Sigmoid colon (tissue), 7 donors: ENCODE data around the gene DAPK1. TPM values are rescaled to one million over a fixed set of nuclear protein-coding genes. Genes with fewer than 3 reads are reported as not detected.
A peak's percentile ranks its signal among the peaks of the same experiment; 100 is the strongest.

Experiments
- DNase-seq: peaks from one replicate; pipeline ENCODE4 v3.0.0-alpha.2; 2019
- H3K27ac ChIP-seq, 4 donors: fragments of 200-600 bp; sonication (generic); one replicate each; pipeline ENCODE4 v1.5.1; 2016 to 2019; ENCODE audit warnings: mild to moderate bottlenecking in 1 of 4
- H3K27me3 ChIP-seq, 3 donors: fragments of 200-600 bp; sonication (generic); one replicate each; pipeline ENCODE4 v1.5.1; 2019; ENCODE audit warnings: mild to moderate bottlenecking in 1 of 3
- H3K36me3 ChIP-seq, 4 donors: fragments of 200-600 bp; sonication (generic); one replicate each; pipeline ENCODE4 v1.5.1; 2016 to 2019
- H3K4me1 ChIP-seq, 4 donors: fragments of 200-600 bp; sonication (generic); one replicate each; pipeline ENCODE4 v1.5.1; 2017 to 2019
- H3K4me3 ChIP-seq, 4 donors: fragments of 200-600 bp; sonication (generic); one replicate each; pipeline ENCODE4 v1.5.1; 2017 to 2019; ENCODE audit warnings: mild to moderate bottlenecking in 2 of 4, moderate library complexity in 1 of 4
- H3K9me3 ChIP-seq, 4 donors: fragments of 200-600 bp in 3 of 4; sonication (generic) in 3 of 4; one replicate each; pipeline versions ENCODE4 v1.5.1 to v1.6.1; 2013 to 2019
- CTCF ChIP-seq, 4 experiments: fragments of 450-650 bp in 3 of 4; fragments of 200-600 bp in 1 of 4; IDR thresholded peaks; one replicate each; pipeline ENCODE4 v1.5.1; 2016 to 2019; ENCODE audit warnings: antibody characterized with exemption in 4 of 4, mild to moderate bottlenecking in 3 of 4, moderate library complexity in 2 of 4
- EP300 ChIP-seq, 4 donors: sonication (generic); formaldehyde crosslinking; IDR thresholded peaks; one replicate each; pipeline ENCODE4 v1.6.1; 2017; ENCODE audit warnings: antibody characterized with exemption in 4 of 4
- POLR2A ChIP-seq, 2 donors: fragments of 450-650 bp; IDR thresholded peaks; one replicate each; pipeline ENCODE4 v1.6.1; 2016; ENCODE audit warnings: antibody characterized with exemption in 2 of 2, mild to moderate bottlenecking in 2 of 2, moderate library complexity in 2 of 2
- POLR2AphosphoS5 ChIP-seq, 4 donors: sonication (generic); formaldehyde crosslinking; IDR thresholded peaks; one replicate each; pipeline ENCODE4 v1.6.1; 2017; ENCODE audit warnings: antibody characterized with exemption in 4 of 4
- WGBS, 2 donors: extraction: QIAGEN DNeasy Blood & Tissue Kit; methylation state at CpG; one replicate each; pipeline ENCODE4 v1.1.7; 2013; 5-methylcytosine and 5-hydroxymethylcytosine counted together
- intact Hi-C: fragments of 100-400 bp; cut with DNase I; formaldehyde crosslinking; loops from one replicate; pipeline ENCODE4 v1.15.1; 2023
- polyA plus RNA-seq, 3 donors: library from polyadenylated mRNA; stranded (reverse); fragments of 200-250 nt; gene quantifications; one replicate each; pipeline ENCODE4 v1.2.3, GENCODE V29; 2013
- total RNA-seq, 4 donors: library from RNA; depleted of rRNA; stranded (reverse); fragments of >200 nt; gene quantifications; one replicate each; pipeline ENCODE4 v1.1.0, GENCODE V29; 2016
- donor health status: healthy with polysubstance abuse.
- donor health status: Bipolar disorder and iron deficiency.
- donor health status: healthy.

Gene DAPK1
- total and polyA plus RNA-seq, 7 donors, result 4.8 to 92.5 (median 78.1) TPM

DNA sequence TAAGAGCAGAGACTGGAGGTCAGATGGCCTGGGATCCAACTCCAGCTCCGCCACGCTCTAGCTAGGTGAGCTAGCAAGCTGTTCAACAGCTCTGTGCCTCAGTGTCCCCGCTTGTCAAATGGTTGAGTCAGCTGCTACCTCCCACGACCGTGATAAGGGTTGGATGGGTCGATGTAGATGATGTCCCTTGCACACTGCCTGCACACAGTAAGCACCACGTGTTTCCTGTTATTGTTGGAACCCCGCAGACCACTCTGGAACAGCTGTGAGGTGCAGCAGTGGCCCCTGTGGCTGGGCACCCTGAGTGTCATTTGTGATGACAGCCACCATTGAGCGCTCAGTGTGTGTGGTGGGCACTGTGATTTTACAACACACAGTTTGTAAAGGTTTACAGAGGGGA lies 174.3 kb downstream of the DAPK1 start:
- intact Hi-C loops, result loop anchor here (10.0 kb wide), 1 partner anchor 903 kb away; no protein-coding TSS in a partner anchor
- Histone ChIP-seq H3K36me3 (peaks cover 5 to 57% (median 20%) of the 10 kb centered on the region in 4 donors), H3K9me3 (peaks cover 0 to 5% (median 0%) of the 10 kb centered on the region in 4 donors), H3K27ac (no peak overlapping the region), H3K27me3 (no peaks in the 10 kb centered on the region), H3K4me3 (no peak overlapping the region), H3K4me1 (peaks cover 0 to 8% (median 7%) of the 10 kb centered on the region in 4 donors)
- no peak for TF ChIP-seq CTCF (IDR thresholded peaks at IDR 0.05)
- no peak for TF ChIP-seq EP300 (IDR thresholded peaks at IDR 0.05)
- no peak for TF ChIP-seq POLR2AphosphoS5 (IDR thresholded peaks at IDR 0.05)
- TF ChIP-seq POLR2A (IDR thresholded peaks at IDR 0.05), result no peak
- DNase-seq, result no peak
- WGBS, 2 donors, result 89 to 92% methylated on average over 9 of the region's 9 CpGs

GRCh38 chr9:87672586-87672985 lies 174.9 kb downstream of the DAPK1 start:
- TF ChIP-seq EP300 (IDR thresholded peaks at IDR 0.05), result no peak
- no peak for TF ChIP-seq CTCF (IDR thresholded peaks at IDR 0.05)
- TF ChIP-seq POLR2AphosphoS5 (IDR thresholded peaks at IDR 0.05), result no peak
- WGBS, 2 donors, result 85 to 91% methylated on average over 8 of the region's 8 CpGs
- H3K4me1 ChIP-seq, result peaks cover 0 to 14% (median 13%) of the 10 kb centered on the region in 4 donors
- peaks cover 5 to 51% (median 20%) of the 10 kb centered on the region in 4 donors for H3K36me3 ChIP-seq
- H3K27me3 ChIP-seq, result no peaks in the 10 kb centered on the region
- no peak overlapping the region for H3K27ac ChIP-seq
- DNase-seq, result no peak
- intact Hi-C loops, result loop anchor here (10.0 kb wide), 1 partner anchor 902 kb away; no protein-coding TSS in a partner anchor
- H3K4me3 ChIP-seq, result no peak overlapping the region
- H3K9me3 ChIP-seq, result no peaks in the 10 kb centered on the region

GRCh38 chr9:87673446-87674120 lies 175.9 kb downstream of the DAPK1 start:
- H3K27me3 ChIP-seq, result no peaks in the 10 kb centered on the region
- H3K4me1 ChIP-seq, result peaks cover 0 to 23% (median 14%) of the 10 kb centered on the region in 4 donors
- DNase-seq, result no peak
- H3K36me3 ChIP-seq, result peaks cover 5 to 42% (median 17%) of the 10 kb centered on the region in 4 donors
- WGBS, 2 donors, result 94 to 95% methylated on average over 9 of the region's 9 CpGs
- H3K4me3 ChIP-seq, result no peak overlapping the region
- TF ChIP-seq CTCF (IDR thresholded peaks at IDR 0.05) (no peak), POLR2AphosphoS5 (IDR thresholded peaks at IDR 0.05) (no peak), POLR2A (IDR thresholded peaks at IDR 0.05) (no peak)
- no peak overlapping the region for H3K27ac ChIP-seq
- intact Hi-C loops, result loop anchor here (10.0 kb wide), 1 partner anchor 901 kb away; no protein-coding TSS in a partner anchor
- H3K9me3 ChIP-seq, result no peaks in the 10 kb centered on the region

GRCh38 chr9:87674565-87675299 lies 177.1 kb downstream of the DAPK1 start:
- H3K4me1 ChIP-seq, result peaks cover 0 to 27% (median 15%) of the 10 kb centered on the region in 4 donors
- WGBS, 2 donors, result 76 to 83% methylated on average over 6 of the region's 6 CpGs
- H3K9me3 ChIP-seq, result no peaks in the 10 kb centered on the region
- DNase-seq, result no peak
- intact Hi-C loops, result loop anchor here (10.0 kb wide), 1 partner anchor 900 kb away; no protein-coding TSS in a partner anchor
- H3K27me3 ChIP-seq, result no peaks in the 10 kb centered on the region
- peak overlapping the region in 1 of 4 donors; percentile 5 for H3K27ac ChIP-seq
- H3K36me3 ChIP-seq, result peaks cover 5 to 42% (median 13%) of the 10 kb centered on the region in 4 donors
- TF ChIP-seq EP300 (IDR thresholded peaks at IDR 0.05), result no peak
- TF ChIP-seq POLR2AphosphoS5 (IDR thresholded peaks at IDR 0.05), result no peak
- no peak for TF ChIP-seq CTCF (IDR thresholded peaks at IDR 0.05)
- no peak for TF ChIP-seq POLR2A (IDR thresholded peaks at IDR 0.05)
- no peak overlapping the region for H3K4me3 ChIP-seq
